Measurements from ENCODE around the gene PRR22. TPM values are rescaled to one million over a fixed set of nuclear protein-coding genes. Genes with fewer than 3 reads are reported as not detected.

PRR22 gene
- polyA plus RNA-seq, 1 experiment: 0.16 TPM

DNA sequence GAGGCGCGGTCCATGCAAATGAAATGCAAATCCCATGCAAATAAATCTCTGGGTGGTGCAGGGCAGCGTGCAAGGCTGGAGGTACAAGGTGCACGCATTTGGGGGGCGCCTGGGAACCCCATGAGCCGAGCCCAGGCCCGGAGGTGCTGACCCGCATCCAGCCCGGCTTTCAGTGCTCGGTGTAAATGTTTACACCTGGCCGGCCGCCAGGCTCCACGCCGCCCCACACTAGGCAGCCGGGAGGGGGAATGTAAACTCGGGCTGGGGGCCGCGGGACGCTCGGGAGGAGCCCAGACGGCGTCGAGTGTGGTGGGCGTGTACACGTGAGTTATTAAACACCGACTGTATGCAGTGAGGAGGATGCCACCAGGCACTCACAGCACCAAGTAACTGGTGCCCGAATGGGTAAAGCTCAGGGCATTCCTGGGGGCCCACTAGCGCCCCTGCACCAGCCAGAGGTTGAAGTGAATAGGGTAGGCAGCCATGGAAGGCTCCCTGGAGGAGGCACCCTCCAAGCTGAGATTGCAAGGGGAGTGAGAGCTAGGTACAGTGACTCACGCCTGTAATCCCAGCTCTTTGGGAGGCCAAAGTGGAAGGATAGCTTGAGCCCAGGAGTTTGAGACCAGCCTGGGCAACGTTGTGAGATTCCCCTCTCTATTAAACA is 37.8 kb upstream of the PRR22 start:
- Histone ChIP-seq H3K27me3 (ENCODE audit: control insufficient read depth, insufficient read depth, low read length) (peaks cover 4% of the 10 kb centered on the region), H3K4me3 (ENCODE audit: low read depth, low read length) (no peak overlapping the region), H3K9me3 (ENCODE audit: control insufficient read depth, insufficient read depth, low read length) (no peaks in the 10 kb centered on the region; the same call in 1 of the 2 replicates), H3K27ac (ENCODE audit: low read depth, low read length) (no peak overlapping the region)
- ChIA-PET CTCF (interaction anchor here (2.6 kb wide), 1 partner anchor 18 kb away, joined by 25 read pairs; the partner anchor contains the start of gene NRTN), POLR2A (no interaction called here)
- no peak for TF ChIP-seq CTCF (IDR thresholded peaks at IDR 0.05; ENCODE audit: low read depth, low read length)
- no peak for DNase-seq (ENCODE audit: low read depth, low spot score)

- DNase-seq (ENCODE audit: low read depth, low spot score): no peak
- peaks cover 5% of the 10 kb centered on the region for H3K27me3 ChIP-seq (ENCODE audit: control insufficient read depth, insufficient read depth, low read length)
- no peak overlapping the region for H3K4me3 ChIP-seq (ENCODE audit: low read depth, low read length)
- CTCF ChIA-PET: interaction anchor here (2.6 kb wide), 1 partner anchor 17 kb away, joined by 25 read pairs; the partner anchor contains the start of gene NRTN
- no peaks in the 10 kb centered on the region; the same call in 1 of the 2 replicates for H3K9me3 ChIP-seq (ENCODE audit: control insufficient read depth, insufficient read depth, low read length)
- no peak overlapping the region for H3K27ac ChIP-seq (ENCODE audit: low read depth, low read length)
- POLR2A ChIA-PET: no interaction called here
- no peak for TF ChIP-seq CTCF (IDR thresholded peaks at IDR 0.05; ENCODE audit: low read depth, low read length)
Measured at GRCh38 chr19:5821521-5822180, 37.1 kb upstream of the PRR22 start.

- POLR2A ChIA-PET: interaction anchor here (0.6 kb wide), 1 partner anchor 28 kb away, joined by 3 read pairs; no protein-coding TSS in a partner anchor
- H3K9me3 ChIP-seq (ENCODE audit: control insufficient read depth, insufficient read depth, low read length): no peaks in the 10 kb centered on the region; the same call in 1 of the 2 replicates
- CTCF ChIA-PET: interaction anchor here (0.6 to 2.6 kb wide), 2 partner anchors 17 to 1479 kb away, joined by 5 to 25 read pairs; partner anchors contain the start of gene NRTN
- DNase-seq (ENCODE audit: low read depth, low spot score): no peak
- no peak for TF ChIP-seq CTCF (IDR thresholded peaks at IDR 0.05; ENCODE audit: low read depth, low read length)
- no peak overlapping the region for H3K4me3 ChIP-seq (ENCODE audit: low read depth, low read length)
- no peak overlapping the region for H3K27ac ChIP-seq (ENCODE audit: low read depth, low read length)
- H3K27me3 ChIP-seq (ENCODE audit: control insufficient read depth, insufficient read depth, low read length): peaks cover 5% of the 10 kb centered on the region
Measured at GRCh38 chr19:5820785-5821184, 36.2 kb upstream of the PRR22 start.

DNA sequence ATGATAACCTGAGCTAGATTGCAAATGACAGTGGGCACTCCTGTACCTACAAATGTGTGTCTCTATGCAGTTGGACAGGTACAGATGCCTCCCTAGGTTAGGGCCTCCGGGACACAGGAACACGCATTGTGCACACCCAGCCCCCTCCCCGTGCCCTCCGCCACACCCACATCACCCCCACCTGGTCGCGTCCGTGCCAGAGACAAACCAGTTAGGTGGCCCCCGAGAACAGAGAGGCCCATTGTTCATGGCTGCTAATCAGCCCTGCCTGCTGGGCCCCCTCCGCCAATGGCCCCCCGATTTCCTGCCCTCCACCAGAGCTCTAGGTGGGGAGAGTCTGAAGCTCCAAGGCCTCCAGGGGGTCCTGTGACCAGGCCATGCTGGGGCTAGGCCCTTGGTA is 34.0 kb upstream of the PRR22 start:
- ChIA-PET CTCF (interaction anchor here (2.4 kb wide), 1 partner anchor 15 kb away, joined by 7 read pairs; no protein-coding TSS in a partner anchor), POLR2A (interaction anchor here (0.7 kb wide), 1 partner anchor 49 kb away, joined by 3 read pairs; no protein-coding TSS in a partner anchor)
- no peak for DNase-seq (ENCODE audit: low read depth, low spot score)
- no peak overlapping the region for H3K4me3 ChIP-seq (ENCODE audit: low read depth, low read length)
- H3K27me3 ChIP-seq (ENCODE audit: control insufficient read depth, insufficient read depth, low read length): peaks cover 17% of the 10 kb centered on the region
- no peak overlapping the region for H3K27ac ChIP-seq (ENCODE audit: low read depth, low read length)
- H3K9me3 ChIP-seq (ENCODE audit: control insufficient read depth, insufficient read depth, low read length): no peaks in the 10 kb centered on the region; the same call in 1 of the 2 replicates
- no peak for TF ChIP-seq CTCF (IDR thresholded peaks at IDR 0.05; ENCODE audit: low read depth, low read length)

- H3K9me3 ChIP-seq (ENCODE audit: control insufficient read depth, insufficient read depth, low read length): no peaks in the 10 kb centered on the region; the same call in 1 of the 2 replicates
- no peak for DNase-seq (ENCODE audit: low read depth, low spot score)
- H3K27ac ChIP-seq (ENCODE audit: low read depth, low read length): no peak overlapping the region
- peaks cover 17% of the 10 kb centered on the region for H3K27me3 ChIP-seq (ENCODE audit: control insufficient read depth, insufficient read depth, low read length)
- no peak for TF ChIP-seq CTCF (IDR thresholded peaks at IDR 0.05; ENCODE audit: low read depth, low read length)
- no peak overlapping the region for H3K4me3 ChIP-seq (ENCODE audit: low read depth, low read length)
- ChIA-PET CTCF (interaction anchor here (2.4 kb wide), 1 partner anchor 13 kb away, joined by 7 read pairs; no protein-coding TSS in a partner anchor), POLR2A (no interaction called here)
Measured at GRCh38 chr19:5817218-5817617, 32.7 kb upstream of the PRR22 start.
